ENCODE results near the gene GRB10.
A peak's percentile ranks its signal among the peaks of the same experiment; 100 is the strongest.

Gene GRB10

DNA sequence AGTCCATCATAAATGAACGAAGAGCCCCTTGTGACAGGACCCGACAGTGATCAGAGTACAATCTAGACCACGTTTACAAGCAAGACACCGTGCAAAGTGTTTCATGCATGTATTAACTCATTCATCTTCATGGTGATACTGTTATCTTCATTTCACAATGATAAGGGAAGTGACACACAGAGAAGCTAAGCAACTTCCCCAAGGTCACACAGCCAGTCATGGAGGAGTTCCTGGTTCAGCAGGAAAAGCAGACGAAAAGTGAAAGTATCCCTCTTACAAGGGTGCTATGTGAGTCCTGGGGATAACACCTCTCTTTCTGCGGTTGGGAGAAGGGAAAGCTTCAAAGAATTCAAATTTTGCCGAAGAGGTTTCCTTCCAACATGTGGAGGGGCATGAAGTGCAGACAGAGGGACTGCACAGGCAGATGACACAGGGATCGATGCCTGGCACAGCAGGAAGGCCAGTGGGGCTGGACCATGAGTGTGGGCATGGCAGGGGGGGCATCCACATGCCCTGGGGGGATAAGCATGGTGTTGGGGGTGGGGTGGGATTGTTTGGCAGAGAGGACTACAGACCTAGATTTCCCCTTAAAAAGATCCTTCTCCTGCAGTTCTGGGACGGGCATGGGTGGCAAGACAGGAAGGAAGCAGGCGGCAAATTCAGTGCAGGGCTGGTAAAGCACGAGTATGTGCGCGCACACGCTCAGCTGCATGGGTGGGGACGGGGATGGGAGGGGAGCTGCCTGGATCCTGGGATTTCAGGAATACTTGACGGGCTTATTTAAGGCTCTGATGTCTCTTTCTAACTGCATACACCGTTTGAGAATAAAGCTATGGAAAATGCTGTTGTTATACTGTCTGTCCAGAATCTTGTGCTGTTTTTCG, 184.0 kb downstream of the GRB10 start:
- Mint-ChIP-seq H3K27ac (no peak overlapping the region), H3K4me1 (no peaks in the 10 kb centered on the region), H3K36me3 (ENCODE audit: low read depth) (peaks cover 47% of the 10 kb centered on the region), H3K27me3 (ENCODE audit: low read depth) (no peaks in the 10 kb centered on the region), H3K4me3 (no peak overlapping the region), H3K9me3 (no peaks in the 10 kb centered on the region)
- TF ChIP-seq, protein P1, sequence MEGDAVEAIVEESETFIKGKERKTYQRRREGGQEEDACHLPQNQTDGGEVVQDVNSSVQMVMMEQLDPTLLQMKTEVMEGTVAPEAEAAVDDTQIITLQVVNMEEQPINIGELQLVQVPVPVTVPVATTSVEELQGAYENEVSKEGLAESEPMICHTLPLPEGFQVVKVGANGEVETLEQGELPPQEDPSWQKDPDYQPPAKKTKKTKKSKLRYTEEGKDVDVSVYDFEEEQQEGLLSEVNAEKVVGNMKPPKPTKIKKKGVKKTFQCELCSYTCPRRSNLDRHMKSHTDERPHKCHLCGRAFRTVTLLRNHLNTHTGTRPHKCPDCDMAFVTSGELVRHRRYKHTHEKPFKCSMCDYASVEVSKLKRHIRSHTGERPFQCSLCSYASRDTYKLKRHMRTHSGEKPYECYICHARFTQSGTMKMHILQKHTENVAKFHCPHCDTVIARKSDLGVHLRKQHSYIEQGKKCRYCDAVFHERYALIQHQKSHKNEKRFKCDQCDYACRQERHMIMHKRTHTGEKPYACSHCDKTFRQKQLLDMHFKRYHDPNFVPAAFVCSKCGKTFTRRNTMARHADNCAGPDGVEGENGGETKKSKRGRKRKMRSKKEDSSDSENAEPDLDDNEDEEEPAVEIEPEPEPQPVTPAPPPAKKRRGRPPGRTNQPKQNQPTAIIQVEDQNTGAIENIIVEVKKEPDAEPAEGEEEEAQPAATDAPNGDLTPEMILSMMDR (IDR thresholded peaks at IDR 0.05; ENCODE audit: unreplicated experiment in 3 of 3), result no peak

DNA sequence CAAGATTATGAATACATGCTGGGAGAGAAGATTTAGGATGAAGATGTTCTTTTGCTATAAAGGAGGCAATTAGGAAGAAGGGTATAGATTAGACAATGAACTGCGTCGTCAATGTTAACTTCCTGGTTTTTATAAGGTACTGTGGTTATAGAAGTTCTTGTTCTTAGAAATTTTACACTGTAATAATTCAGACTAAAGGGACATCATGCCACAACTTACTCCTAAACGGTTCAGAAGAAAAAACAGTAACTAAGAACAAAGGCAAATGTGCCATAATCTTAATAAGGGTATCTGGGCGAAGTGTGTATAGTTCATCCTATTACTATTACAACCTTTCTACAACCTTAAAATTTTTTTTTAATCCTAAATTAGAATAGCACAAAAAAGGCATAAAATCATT, 186.2 kb downstream of the GRB10 start:
- H3K4me1 Mint-ChIP-seq, result no peaks in the 10 kb centered on the region
- H3K36me3 Mint-ChIP-seq (ENCODE audit: low read depth), result peaks cover 58% of the 10 kb centered on the region
- no peaks in the 10 kb centered on the region for H3K9me3 Mint-ChIP-seq
- no peak overlapping the region for H3K27ac Mint-ChIP-seq
- no peaks in the 10 kb centered on the region for H3K27me3 Mint-ChIP-seq (ENCODE audit: low read depth)
- H3K4me3 Mint-ChIP-seq, result no peak overlapping the region
- TF ChIP-seq, protein P1 (IDR thresholded peaks at IDR 0.05; ENCODE audit: unreplicated experiment in 3 of 3), result no peak

DNA sequence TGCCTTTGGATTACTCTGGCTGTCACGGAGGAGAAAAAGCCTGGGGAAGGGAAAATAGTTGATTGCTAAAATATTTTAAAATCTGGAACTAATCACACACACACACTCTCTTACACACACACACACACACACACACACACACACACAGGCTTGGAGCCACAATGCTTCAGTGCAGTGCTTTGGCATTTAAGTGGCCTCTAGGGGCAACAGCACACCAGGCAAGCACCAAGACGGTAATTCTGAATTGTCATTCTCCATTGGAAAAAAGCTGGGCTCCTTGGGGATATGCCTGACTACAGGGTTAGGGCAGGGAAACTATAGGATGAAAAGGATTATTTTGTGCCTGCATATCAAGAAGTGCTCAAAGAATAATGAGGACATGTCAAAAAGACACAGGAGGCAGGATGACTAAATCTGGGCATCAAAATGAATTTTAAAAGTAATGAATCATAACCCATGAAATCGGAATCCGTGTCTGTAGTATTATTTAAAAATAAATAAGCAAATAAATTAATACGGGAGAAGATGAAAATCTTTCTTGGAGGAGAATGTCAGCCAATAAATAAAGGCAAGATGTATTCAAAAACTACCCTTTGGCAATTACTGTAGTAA, 187.1 kb downstream of the GRB10 start:
- Mint-ChIP-seq H3K9me3 (no peaks in the 10 kb centered on the region), H3K4me1 (no peaks in the 10 kb centered on the region), H3K36me3 (ENCODE audit: low read depth) (peaks cover 67% of the 10 kb centered on the region), H3K27me3 (ENCODE audit: low read depth) (no peaks in the 10 kb centered on the region), H3K4me3 (no peak overlapping the region), H3K27ac (peak overlapping the region in 1 of 3 experiments; percentile 33)
- TF ChIP-seq, protein P1 (IDR thresholded peaks at IDR 0.05; ENCODE audit: unreplicated experiment in 3 of 3), result no peak

DNA sequence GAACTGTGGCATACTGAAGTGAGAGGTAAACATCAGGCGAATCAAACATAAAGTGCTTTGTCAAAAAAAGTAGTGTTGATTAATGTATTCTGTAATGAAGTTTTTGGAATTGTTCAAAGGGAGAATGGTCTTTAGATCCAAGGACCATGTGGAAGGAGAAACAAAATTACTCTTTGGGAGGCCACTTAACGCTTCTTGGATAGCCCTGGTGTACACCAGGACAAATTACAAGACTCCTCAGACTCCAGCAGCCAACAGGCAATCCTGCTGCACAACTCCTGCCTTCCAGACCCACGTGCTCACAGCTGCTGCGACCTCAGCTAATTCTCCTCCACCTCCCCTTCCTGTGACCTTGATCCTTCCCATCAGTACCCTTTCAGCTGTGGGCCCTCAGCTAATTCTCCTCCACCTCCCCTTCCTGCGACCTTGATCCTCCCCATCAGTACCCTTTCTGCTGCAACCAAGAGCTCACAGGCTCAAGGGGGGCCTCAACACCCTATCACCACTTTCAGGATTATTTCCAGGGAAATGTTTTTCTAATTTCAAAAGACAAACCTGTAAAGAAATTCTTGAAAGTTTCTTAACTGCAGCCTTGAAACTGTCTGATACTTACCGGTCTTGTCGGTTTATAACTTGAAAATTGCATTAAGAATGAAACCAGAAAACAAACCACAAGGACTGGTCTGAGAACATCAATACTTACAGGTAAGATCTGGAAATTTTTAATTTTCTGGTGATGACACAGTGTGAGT, 187.8 kb downstream of the GRB10 start:
- H3K36me3 Mint-ChIP-seq (ENCODE audit: low read depth), result peaks cover 74% of the 10 kb centered on the region
- no peaks in the 10 kb centered on the region for H3K27me3 Mint-ChIP-seq (ENCODE audit: low read depth)
- no peaks in the 10 kb centered on the region for H3K9me3 Mint-ChIP-seq
- peak overlapping the region in 1 of 3 experiments; percentile 33 for H3K27ac Mint-ChIP-seq
- H3K4me1 Mint-ChIP-seq, result no peaks in the 10 kb centered on the region
- TF ChIP-seq, protein P1 (IDR thresholded peaks at IDR 0.05; ENCODE audit: unreplicated experiment in 3 of 3), result no peak
- H3K4me3 Mint-ChIP-seq, result no peak overlapping the region

DNA sequence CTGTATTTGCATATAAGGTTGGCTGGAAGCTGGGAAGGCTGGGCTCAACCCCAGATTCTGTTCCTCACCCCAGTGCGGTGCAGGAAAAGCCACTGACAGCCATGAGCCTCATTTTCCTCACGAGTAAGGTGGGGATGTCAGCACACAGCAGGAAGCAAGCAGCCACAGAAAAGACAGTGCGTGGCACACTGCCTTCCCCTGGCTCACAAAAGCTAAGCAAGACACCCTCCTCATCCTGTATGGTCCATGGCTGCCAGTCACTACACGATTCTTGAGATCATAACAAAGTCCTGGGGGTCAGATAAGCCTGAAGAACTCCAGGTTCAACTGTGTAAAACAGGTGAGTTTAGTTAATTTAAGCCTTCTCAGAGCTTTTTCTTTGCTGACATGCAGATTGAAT, 188.6 kb downstream of the GRB10 start:
- H3K4me1 Mint-ChIP-seq, result no peaks in the 10 kb centered on the region
- H3K27ac Mint-ChIP-seq, result no peak overlapping the region
- no peaks in the 10 kb centered on the region for H3K9me3 Mint-ChIP-seq
- no peak overlapping the region for H3K4me3 Mint-ChIP-seq
- TF ChIP-seq, protein P1 (IDR thresholded peaks at IDR 0.05; ENCODE audit: unreplicated experiment in 3 of 3), result no peak
- H3K36me3 Mint-ChIP-seq (ENCODE audit: low read depth), result peaks cover 75% of the 10 kb centered on the region
- no peaks in the 10 kb centered on the region for H3K27me3 Mint-ChIP-seq (ENCODE audit: low read depth)

Measured in nephron (organoid).